Caco-2 (cell line): Measurements from ENCODE around the gene CSTA. TPM values are rescaled to one million over a fixed set of nuclear protein-coding genes. Genes with fewer than 3 reads are reported as not detected.

Experiments used
- BruUV-seq: library from RNA; stranded (reverse); fragments of 400-500 nt; replicated peaks from 2 replicates; lab custom pipeline; 2021; lab: Mats Ljungman, UMichigan
- CTCF ChIA-PET: fragments of 300-600 bp; sonication (Branson Sonifier 250); formaldehyde crosslinking; loops from one replicate; lab custom pipeline; 2022; ENCODE audit warnings: antibody characterized with exemption; lab: Charles Lee
- POLR2A ChIA-PET: fragments of 300-600 bp; sonication (Branson Sonifier 250); formaldehyde crosslinking; loops from one replicate; lab custom pipeline; 2022; ENCODE audit warnings: antibody characterized with exemption; lab: Charles Lee
- DNase-seq, 2 experiments: peaks; one replicate each; pipeline versions ENCODE4 v3.0.0 to v3.0.0-alpha.2; 2020 to 2022
- H3K27me3 ChIP-seq: replicated peaks from 2 replicates; pipeline ENCODE4 v1.6.0; 2011; ENCODE audit warnings: low read length; ENCODE audit not compliant: control insufficient read depth, insufficient read depth
- H3K36me3 ChIP-seq: 2 replicates; pipeline ENCODE4 v1.5.1; 2011; ENCODE audit warnings: low read length; ENCODE audit not compliant: control insufficient read depth, insufficient read depth
- H3K4me1 ChIP-seq: fragments of 250-450 bp; sonication (Bioruptor Pico); 2 replicates; pipeline ENCODE4 v1.5.1; 2020; ENCODE audit warnings: mild to moderate bottlenecking
- H3K4me3 ChIP-seq: 2 replicates; pipeline ENCODE4 v1.5.1; 2011; ENCODE audit warnings: low read depth, mild to moderate bottlenecking, control low read depth, low read length
- H3K9me3 ChIP-seq: fragments of 250-450 bp; sonication (Bioruptor Pico); 2 replicates; pipeline ENCODE4 v1.5.1; 2020; ENCODE audit warnings: mild to moderate bottlenecking, moderate library complexity
- H3K27ac Mint-ChIP-seq: one replicate; pipeline ENCODE4 v1.8.0; 2022; ENCODE audit warnings: mixed read lengths; ENCODE audit not compliant: unreplicated experiment
- H3K27me3 Mint-ChIP-seq: one replicate; pipeline ENCODE4 v1.8.0; 2022; ENCODE audit warnings: mixed read lengths; ENCODE audit not compliant: insufficient read depth, unreplicated experiment
- H3K36me3 Mint-ChIP-seq: one replicate; pipeline ENCODE4 v1.8.0; 2022; ENCODE audit warnings: mild to moderate bottlenecking, mixed read lengths; ENCODE audit not compliant: insufficient read depth, unreplicated experiment
- H3K4me1 Mint-ChIP-seq: one replicate; pipeline ENCODE4 v1.8.0; 2022; ENCODE audit warnings: low read depth, mixed read lengths; ENCODE audit not compliant: unreplicated experiment
- H3K4me3 Mint-ChIP-seq: one replicate; pipeline ENCODE4 v1.8.0; 2022; ENCODE audit warnings: mild to moderate bottlenecking, moderate library complexity, mixed read lengths; ENCODE audit not compliant: unreplicated experiment
- H3K9me3 Mint-ChIP-seq: one replicate; pipeline ENCODE4 v1.8.0; 2022; ENCODE audit warnings: mixed read lengths; ENCODE audit not compliant: unreplicated experiment
- CTCF ChIP-seq, 2 experiments: fragments of 200-600 bp in 1 of 2; IDR thresholded peaks; 1 replicate in 1 of 2; 2 replicates in 1 of 2; pipeline versions ENCODE4 v1.5.1 to v1.8.0; 2011 to 2022; ENCODE audit warnings: antibody characterized with exemption in 1 of 2, control low read depth in 1 of 2, inconsistent platforms in 1 of 2, low read depth in 1 of 2, low read length in 1 of 2, mild to moderate bottlenecking in 1 of 2, moderate library complexity in 1 of 2; ENCODE audit not compliant: insufficient read depth in 1 of 2, severe bottlenecking in 1 of 2, unreplicated experiment in 1 of 2
- intact Hi-C: fragments of 100-400 bp; cut with micrococcal nuclease; formaldehyde crosslinking; loops from one replicate; pipeline ENCODE4 v1.10.0; 2022; ENCODE audit not compliant: unreplicated experiment
- total RNA-seq: library from RNA; stranded (reverse); gene quantifications from 2 replicates; pipeline ENCODE4 v1.2.3, GENCODE V29; 2022

The CSTA gene
- total RNA-seq, 1 experiment from 2014 or later = 1.1 TPM

DNA sequence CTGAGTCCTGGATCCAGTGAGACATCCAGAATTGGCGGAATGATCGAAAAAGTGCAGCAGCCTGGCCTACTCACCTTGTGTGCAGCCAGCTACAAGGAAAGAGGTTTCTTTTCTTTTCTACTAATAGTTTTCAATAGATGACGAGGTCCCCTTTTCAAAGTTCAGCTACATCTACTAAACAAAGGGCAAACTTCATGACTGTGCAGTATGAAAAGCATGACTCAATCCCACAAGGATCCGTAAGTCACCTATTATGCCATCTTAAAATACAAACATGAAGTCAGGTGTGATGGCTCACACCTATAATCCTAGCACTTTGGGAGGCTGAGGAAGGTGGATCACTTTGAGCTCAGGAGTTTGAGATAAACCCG lies 41.3 kb downstream of the CSTA start:
- BruUV-seq = no TSS peak
- intact Hi-C loops = loop anchor here (10.0 kb wide), 2 partner anchors 58 to 532 kb away; partner anchors contain the start of genes EAF2 and IQCB1
- H3K4me3 Mint-ChIP-seq = no peak overlapping the region

DNA sequence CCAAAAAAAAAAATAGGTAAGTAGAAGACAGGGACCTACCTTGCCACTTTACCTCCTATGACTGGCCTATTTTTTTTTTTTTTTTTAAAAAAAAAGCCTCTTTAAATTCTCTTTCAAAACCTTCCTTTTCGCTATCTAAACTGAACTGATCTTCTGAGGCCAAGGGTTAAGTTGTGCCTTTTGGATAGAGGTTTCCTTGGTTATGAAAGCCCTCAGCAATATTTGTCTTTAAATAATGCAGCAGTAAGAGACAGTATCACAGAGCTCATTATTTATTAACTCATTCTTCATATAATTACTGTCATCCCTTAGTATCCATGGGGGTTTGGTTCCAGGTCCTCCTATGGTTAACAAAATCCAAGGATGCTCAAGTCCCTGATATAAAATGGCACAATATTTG lies 49.0 kb downstream of the CSTA start:
- Histone ChIP-seq H3K27me3 (no peaks in the 10 kb centered on the region), H3K9me3 (no peaks in the 10 kb centered on the region), H3K4me1 (peaks cover 6% of the 10 kb centered on the region; the same call in 1 of the 2 replicates), H3K4me3 (no peak overlapping the region), H3K36me3 (0 out of 2 replicates have a peak, but pooled peaks cover 2% of the 10 kb centered on the region)
- no peak overlapping the region for H3K27ac Mint-ChIP-seq
- H3K4me3 Mint-ChIP-seq = no peak overlapping the region
- H3K36me3 Mint-ChIP-seq = peaks cover 34% of the 10 kb centered on the region
- ChIA-PET CTCF (no interaction called here), POLR2A (interaction anchor here (0.7 kb wide), 1 partner anchor 10 kb away, joined by 5 read pairs; no protein-coding TSS in a partner anchor)
- no peaks in the 10 kb centered on the region for H3K27me3 Mint-ChIP-seq
- no peak for TF ChIP-seq CTCF (IDR thresholded peaks at IDR 0.05; ENCODE audit: insufficient read depth in 1 of 2, low read depth in 1 of 2, low read length in 1 of 2, severe bottlenecking in 1 of 2, unreplicated experiment in 1 of 2)
- no TSS peak for BruUV-seq
- peaks cover 6% of the 10 kb centered on the region for H3K4me1 Mint-ChIP-seq
- DNase-seq = no peak
- H3K9me3 Mint-ChIP-seq = no peaks in the 10 kb centered on the region
- intact Hi-C loops = no loop called here

More for the DNA sequence above, 41.3 kb downstream of the CSTA start:
- Mint-ChIP-seq H3K4me1 (peaks cover 33% of the 10 kb centered on the region), H3K9me3 (no peaks in the 10 kb centered on the region), H3K27me3 (no peaks in the 10 kb centered on the region), H3K27ac (peak overlapping the region; percentile 76), H3K36me3 (peaks cover 48% of the 10 kb centered on the region)
- CTCF ChIA-PET = interaction anchor here (1.3 kb wide), 1 partner anchor 18 kb away, joined by 4 read pairs; the partner anchor contains the start of gene FAM162A
- no peak overlapping the region for H3K4me3 ChIP-seq
- H3K36me3 ChIP-seq = 0 out of 2 replicates have a peak, but pooled peaks cover 5% of the 10 kb centered on the region
- POLR2A ChIA-PET = interaction anchor here (0.6 to 1.5 kb wide), 2 partner anchors 17 to 18 kb away, joined by 4 to 5 read pairs; partner anchors contain the start of gene FAM162A
- peaks cover 49% of the 10 kb centered on the region for H3K4me1 ChIP-seq
- no peak for TF ChIP-seq CTCF (IDR thresholded peaks at IDR 0.05; ENCODE audit: insufficient read depth in 1 of 2, low read depth in 1 of 2, low read length in 1 of 2, severe bottlenecking in 1 of 2, unreplicated experiment in 1 of 2)
- DNase-seq = no peak
- H3K27me3 ChIP-seq = no peaks in the 10 kb centered on the region
- H3K9me3 ChIP-seq = no peaks in the 10 kb centered on the region

DNA sequence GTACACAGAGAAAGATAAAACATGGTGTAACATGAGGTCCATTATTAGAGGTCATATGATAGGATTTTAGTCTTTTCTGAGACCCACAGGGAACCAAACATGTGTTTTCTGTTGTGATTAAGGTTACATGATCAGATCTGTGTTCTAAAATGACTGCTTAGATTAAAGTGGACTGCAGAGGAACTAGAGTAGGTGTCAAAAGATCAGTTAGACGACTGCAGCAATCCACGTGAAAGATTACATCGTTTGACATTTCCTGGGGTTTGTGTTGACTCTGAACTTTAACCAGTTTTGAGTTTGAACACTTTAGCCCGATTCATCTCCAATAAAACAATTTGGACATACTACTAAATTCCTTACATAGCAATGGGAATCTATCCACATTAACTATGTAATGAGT lies 52.9 kb downstream of the CSTA start:
- H3K4me3 Mint-ChIP-seq = no peak overlapping the region
- BruUV-seq = no TSS peak
- peak overlapping the region; percentile 33 for H3K27ac Mint-ChIP-seq
- no peaks in the 10 kb centered on the region for H3K4me1 Mint-ChIP-seq
- H3K36me3 Mint-ChIP-seq = peaks cover 29% of the 10 kb centered on the region
- TF ChIP-seq CTCF (IDR thresholded peaks at IDR 0.05; ENCODE audit: insufficient read depth in 1 of 2, low read depth in 1 of 2, low read length in 1 of 2, severe bottlenecking in 1 of 2, unreplicated experiment in 1 of 2) = no peak
- Histone ChIP-seq H3K36me3 (no peaks in the 10 kb centered on the region), H3K4me3 (no peak overlapping the region), H3K27me3 (no peaks in the 10 kb centered on the region), H3K4me1 (peaks cover 6% of the 10 kb centered on the region), H3K9me3 (no peaks in the 10 kb centered on the region)
- ChIA-PET CTCF (no interaction called here), POLR2A (no interaction called here)
- intact Hi-C loops = no loop called here
- no peaks in the 10 kb centered on the region for H3K27me3 Mint-ChIP-seq
- no peaks in the 10 kb centered on the region for H3K9me3 Mint-ChIP-seq
- DNase-seq = no peak
